Bronchial smooth muscle cell (primary cell): ENCODE measurements around the gene HPGD. TPM values are rescaled to one million over a fixed set of nuclear protein-coding genes. Genes with fewer than 3 reads are reported as not detected.

ENCODE experiments used
- total RNA-seq: library from RNA; depleted of rRNA; stranded (reverse); fragments of >200 nt; gene quantifications from 2 replicates; pipeline ENCODE4 v1.2.1, GENCODE V29; 2014

The HPGD gene
- 0.34 and 0.47 TPM in 2 replicates for total RNA-seq

GRCh38 chr4:174522183-174523024 is at the start of gene HPGD:
HPGD (minus strand) TSS chr4:174522488; CDS start chr4:174522451, 37 bp downstream.

Other genes starting within 250 kb of the HPGD start
- gene FBXO8, start 238.8 kb downstream of the HPGD start, total RNA-seq, result 31.7 and 37.9 TPM in 2 replicates
- gene CEP44, start 238.6 kb downstream of the HPGD start, total RNA-seq, result 6.7 and 13.2 TPM in 2 replicates